Measurements from ENCODE around the gene TMEM200B.

Gene TMEM200B

DNA sequence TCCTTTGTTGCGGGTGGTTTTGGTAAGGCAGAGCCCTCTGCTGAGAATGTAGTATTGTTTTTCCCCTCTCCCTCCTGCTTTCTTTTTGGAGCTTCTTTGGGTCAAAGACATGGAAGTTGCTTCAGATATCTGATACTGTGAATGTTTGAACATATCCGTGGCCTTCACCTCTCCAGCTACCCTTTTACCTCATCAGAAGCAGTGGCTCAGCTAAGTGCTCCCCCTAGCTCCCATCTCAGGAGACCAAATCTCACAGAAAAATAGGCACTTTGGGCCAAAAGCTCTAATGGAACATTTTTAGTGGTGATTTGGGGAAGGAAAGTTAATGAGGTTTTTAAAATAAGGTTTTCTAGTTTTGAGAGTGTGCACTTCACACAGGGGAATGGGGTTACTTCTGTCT, 6.3 kb downstream of the TMEM200B start:
- ChIA-PET CTCF (interaction anchor here (0.6 to 2.0 kb wide), 6 partner anchors 10 to 85 kb away, joined by 3 to 7 read pairs (median 6); no protein-coding TSS in a partner anchor), POLR2A (no interaction called here)
- H3K27ac ChIP-seq (ENCODE audit: extremely low read depth, low read depth, low read length): no peak overlapping the region
- TF ChIP-seq, protein P1, sequence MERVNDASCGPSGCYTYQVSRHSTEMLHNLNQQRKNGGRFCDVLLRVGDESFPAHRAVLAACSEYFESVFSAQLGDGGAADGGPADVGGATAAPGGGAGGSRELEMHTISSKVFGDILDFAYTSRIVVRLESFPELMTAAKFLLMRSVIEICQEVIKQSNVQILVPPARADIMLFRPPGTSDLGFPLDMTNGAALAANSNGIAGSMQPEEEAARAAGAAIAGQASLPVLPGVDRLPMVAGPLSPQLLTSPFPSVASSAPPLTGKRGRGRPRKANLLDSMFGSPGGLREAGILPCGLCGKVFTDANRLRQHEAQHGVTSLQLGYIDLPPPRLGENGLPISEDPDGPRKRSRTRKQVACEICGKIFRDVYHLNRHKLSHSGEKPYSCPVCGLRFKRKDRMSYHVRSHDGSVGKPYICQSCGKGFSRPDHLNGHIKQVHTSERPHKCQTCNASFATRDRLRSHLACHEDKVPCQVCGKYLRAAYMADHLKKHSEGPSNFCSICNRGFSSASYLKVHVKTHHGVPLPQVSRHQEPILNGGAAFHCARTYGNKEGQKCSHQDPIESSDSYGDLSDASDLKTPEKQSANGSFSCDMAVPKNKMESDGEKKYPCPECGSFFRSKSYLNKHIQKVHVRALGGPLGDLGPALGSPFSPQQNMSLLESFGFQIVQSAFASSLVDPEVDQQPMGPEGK (tag by site-specific recombination; IDR thresholded peaks at IDR 0.05): no peak
- TF ChIP-seq, protein P2, sequence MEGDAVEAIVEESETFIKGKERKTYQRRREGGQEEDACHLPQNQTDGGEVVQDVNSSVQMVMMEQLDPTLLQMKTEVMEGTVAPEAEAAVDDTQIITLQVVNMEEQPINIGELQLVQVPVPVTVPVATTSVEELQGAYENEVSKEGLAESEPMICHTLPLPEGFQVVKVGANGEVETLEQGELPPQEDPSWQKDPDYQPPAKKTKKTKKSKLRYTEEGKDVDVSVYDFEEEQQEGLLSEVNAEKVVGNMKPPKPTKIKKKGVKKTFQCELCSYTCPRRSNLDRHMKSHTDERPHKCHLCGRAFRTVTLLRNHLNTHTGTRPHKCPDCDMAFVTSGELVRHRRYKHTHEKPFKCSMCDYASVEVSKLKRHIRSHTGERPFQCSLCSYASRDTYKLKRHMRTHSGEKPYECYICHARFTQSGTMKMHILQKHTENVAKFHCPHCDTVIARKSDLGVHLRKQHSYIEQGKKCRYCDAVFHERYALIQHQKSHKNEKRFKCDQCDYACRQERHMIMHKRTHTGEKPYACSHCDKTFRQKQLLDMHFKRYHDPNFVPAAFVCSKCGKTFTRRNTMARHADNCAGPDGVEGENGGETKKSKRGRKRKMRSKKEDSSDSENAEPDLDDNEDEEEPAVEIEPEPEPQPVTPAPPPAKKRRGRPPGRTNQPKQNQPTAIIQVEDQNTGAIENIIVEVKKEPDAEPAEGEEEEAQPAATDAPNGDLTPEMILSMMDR (tag by site-specific recombination; IDR thresholded peaks at IDR 0.05): 0 out of 2 replicates have a peak, but pooled peaks have one; percentile 23
- H3K9me3 ChIP-seq (ENCODE audit: control insufficient read depth, insufficient read depth, low read depth, low read length): no peaks in the 10 kb centered on the region
- H3K4me1 ChIP-seq (ENCODE audit: control insufficient read depth, insufficient read depth, low read length): no peaks in the 10 kb centered on the region
- no peak overlapping the region for H3K4me3 ChIP-seq (ENCODE audit: low read depth, low read length)
- H3K36me3 ChIP-seq (ENCODE audit: control insufficient read depth in 2 of 2, insufficient read depth in 1 of 2, low read length in 2 of 2): peaks cover 6 to 48% of the 10 kb centered on the region in 2 experiments; a peak in 2 of 3 replicates

DNA sequence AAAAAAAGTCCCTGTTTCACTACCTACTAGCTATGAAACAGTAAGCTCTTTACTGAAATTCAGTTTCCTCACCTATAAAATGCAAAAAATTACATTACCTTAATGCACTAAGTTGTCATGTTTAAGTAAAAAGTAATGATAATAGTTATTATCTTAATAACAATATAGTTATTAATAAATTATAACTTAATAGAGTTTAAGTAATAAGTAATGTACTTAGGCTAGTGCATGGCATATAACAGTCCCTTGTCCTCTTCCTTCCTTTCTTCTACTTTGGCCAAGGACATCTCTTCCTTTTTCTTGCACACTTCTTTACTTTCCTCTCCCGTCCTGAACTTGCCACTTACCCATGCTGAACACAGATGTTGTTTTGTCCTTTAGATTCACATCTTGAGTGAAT, 9.0 kb downstream of the TMEM200B start:
- Histone ChIP-seq H3K9me3 (ENCODE audit: control insufficient read depth, insufficient read depth, low read depth, low read length) (no peaks in the 10 kb centered on the region), H3K27ac (ENCODE audit: extremely low read depth, low read depth, low read length) (no peak overlapping the region), H3K4me1 (ENCODE audit: control insufficient read depth, insufficient read depth, low read length) (no peaks in the 10 kb centered on the region), H3K36me3 (ENCODE audit: control insufficient read depth in 2 of 2, insufficient read depth in 1 of 2, low read length in 2 of 2) (peaks cover 7 to 64% of the 10 kb centered on the region in 2 experiments; a peak in 2 of 3 replicates), H3K4me3 (ENCODE audit: low read depth, low read length) (no peak overlapping the region)
- POLR2A ChIA-PET: no interaction called here
- TF ChIP-seq ZFP41 (tag by site-specific recombination; IDR thresholded peaks at IDR 0.05; ENCODE audit: borderline replicate concordance) (no peak), ZNF48 (tag by site-specific recombination; IDR thresholded peaks at IDR 0.05) (no peak)
- TF ChIP-seq, protein P3, sequence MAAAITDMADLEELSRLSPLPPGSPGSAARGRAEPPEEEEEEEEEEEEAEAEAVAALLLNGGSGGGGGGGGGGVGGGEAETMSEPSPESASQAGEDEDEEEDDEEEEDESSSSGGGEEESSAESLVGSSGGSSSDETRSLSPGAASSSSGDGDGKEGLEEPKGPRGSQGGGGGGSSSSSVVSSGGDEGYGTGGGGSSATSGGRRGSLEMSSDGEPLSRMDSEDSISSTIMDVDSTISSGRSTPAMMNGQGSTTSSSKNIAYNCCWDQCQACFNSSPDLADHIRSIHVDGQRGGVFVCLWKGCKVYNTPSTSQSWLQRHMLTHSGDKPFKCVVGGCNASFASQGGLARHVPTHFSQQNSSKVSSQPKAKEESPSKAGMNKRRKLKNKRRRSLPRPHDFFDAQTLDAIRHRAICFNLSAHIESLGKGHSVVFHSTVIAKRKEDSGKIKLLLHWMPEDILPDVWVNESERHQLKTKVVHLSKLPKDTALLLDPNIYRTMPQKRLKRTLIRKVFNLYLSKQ (tag by site-specific recombination; IDR thresholded peaks at IDR 0.05; ENCODE audit: borderline replicate concordance): no peak
- CTCF ChIA-PET: interaction anchor here (0.7 to 0.9 kb wide), 2 partner anchors 88 to 129 kb away, joined by 3 read pairs; no protein-coding TSS in a partner anchor

DNA sequence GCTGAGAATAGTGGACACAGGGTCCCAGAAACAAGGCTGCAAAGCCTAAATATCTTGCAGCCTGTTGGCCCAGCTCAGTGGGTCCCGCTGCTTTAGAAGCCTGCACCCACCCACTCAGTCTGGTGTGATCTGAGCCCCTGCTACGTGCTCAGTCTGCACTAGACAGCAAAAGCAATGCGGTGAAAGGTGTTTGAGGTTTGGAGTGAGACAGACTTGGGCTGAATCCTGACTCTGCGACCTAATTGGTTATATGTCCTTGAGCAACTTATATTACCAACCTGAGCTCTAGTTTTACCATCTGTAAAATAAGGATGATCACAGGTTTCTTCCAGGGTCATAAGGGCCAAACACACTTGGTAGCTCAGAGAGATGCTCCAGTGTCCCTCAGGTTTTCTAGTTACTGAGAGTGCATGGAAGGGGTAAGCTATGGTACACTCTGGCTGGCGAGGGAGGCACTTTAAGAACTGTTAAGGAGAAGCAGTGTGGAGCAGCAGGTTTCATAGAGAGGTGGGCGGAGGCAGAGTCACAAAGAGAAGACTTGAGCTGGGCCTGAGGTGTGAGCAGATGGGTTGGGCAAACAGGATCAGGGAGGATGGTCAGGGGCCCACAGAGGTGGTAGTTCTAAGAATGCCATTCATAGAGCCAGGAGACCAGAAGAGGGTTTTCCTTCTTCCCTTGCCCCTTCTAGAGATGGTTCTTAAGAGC, 10.1 kb downstream of the TMEM200B start:
- CTCF ChIA-PET: interaction anchor here (0.7 to 1.1 kb wide), 3 partner anchors 24 to 223 kb away, joined by 3 read pairs; no protein-coding TSS in a partner anchor
- TF ChIP-seq ZNF423 (tag by site-specific recombination; IDR thresholded peaks at IDR 0.05) (no peak), ZNF133 (tag by site-specific recombination; IDR thresholded peaks at IDR 0.05) (no peak), GLI4 (tag by site-specific recombination; IDR thresholded peaks at IDR 0.05) (no peak), ZNF501 (tag by site-specific recombination; IDR thresholded peaks at IDR 0.05) (no peak), ZNF311 (tag by site-specific recombination; IDR thresholded peaks at IDR 0.05; ENCODE audit: borderline replicate concordance) (no peak), ZNF24 (tag by site-specific recombination; IDR thresholded peaks at IDR 0.05) (no peak), ZNF664 (tag by site-specific recombination; IDR thresholded peaks at IDR 0.05) (no peak)
- TF ChIP-seq, protein P4, sequence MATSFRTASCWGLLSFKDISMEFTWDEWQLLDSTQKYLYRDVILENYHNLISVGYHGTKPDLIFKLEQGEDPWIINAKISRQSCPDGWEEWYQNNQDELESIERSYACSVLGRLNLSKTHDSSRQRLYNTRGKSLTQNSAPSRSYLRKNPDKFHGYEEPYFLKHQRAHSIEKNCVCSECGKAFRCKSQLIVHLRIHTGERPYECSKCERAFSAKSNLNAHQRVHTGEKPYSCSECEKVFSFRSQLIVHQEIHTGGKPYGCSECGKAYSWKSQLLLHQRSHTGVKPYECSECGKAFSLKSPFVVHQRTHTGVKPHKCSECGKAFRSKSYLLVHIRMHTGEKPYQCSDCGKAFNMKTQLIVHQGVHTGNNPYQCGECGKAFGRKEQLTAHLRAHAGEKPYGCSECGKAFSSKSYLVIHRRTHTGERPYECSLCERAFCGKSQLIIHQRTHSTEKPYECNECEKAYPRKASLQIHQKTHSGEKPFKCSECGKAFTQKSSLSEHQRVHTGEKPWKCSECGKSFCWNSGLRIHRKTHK (tag by site-specific recombination; IDR thresholded peaks at IDR 0.05): no peak
- TF ChIP-seq, protein P2 (tag by site-specific recombination; IDR thresholded peaks at IDR 0.05): no peak
- TF ChIP-seq, protein P5, sequence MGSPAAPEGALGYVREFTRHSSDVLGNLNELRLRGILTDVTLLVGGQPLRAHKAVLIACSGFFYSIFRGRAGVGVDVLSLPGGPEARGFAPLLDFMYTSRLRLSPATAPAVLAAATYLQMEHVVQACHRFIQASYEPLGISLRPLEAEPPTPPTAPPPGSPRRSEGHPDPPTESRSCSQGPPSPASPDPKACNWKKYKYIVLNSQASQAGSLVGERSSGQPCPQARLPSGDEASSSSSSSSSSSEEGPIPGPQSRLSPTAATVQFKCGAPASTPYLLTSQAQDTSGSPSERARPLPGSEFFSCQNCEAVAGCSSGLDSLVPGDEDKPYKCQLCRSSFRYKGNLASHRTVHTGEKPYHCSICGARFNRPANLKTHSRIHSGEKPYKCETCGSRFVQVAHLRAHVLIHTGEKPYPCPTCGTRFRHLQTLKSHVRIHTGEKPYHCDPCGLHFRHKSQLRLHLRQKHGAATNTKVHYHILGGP (tag by site-specific recombination; IDR thresholded peaks at IDR 0.05): no peak
- TF ChIP-seq, protein P6, sequence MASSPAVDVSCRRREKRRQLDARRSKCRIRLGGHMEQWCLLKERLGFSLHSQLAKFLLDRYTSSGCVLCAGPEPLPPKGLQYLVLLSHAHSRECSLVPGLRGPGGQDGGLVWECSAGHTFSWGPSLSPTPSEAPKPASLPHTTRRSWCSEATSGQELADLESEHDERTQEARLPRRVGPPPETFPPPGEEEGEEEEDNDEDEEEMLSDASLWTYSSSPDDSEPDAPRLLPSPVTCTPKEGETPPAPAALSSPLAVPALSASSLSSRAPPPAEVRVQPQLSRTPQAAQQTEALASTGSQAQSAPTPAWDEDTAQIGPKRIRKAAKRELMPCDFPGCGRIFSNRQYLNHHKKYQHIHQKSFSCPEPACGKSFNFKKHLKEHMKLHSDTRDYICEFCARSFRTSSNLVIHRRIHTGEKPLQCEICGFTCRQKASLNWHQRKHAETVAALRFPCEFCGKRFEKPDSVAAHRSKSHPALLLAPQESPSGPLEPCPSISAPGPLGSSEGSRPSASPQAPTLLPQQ (tag by site-specific recombination; IDR thresholded peaks at IDR 0.05): no peak

More for the DNA sequence above, 10.1 kb downstream of the TMEM200B start:
- Histone ChIP-seq H3K27ac (ENCODE audit: extremely low read depth, low read depth, low read length) (no peak overlapping the region), H3K9me3 (ENCODE audit: control insufficient read depth, insufficient read depth, low read depth, low read length) (no peaks in the 10 kb centered on the region), H3K4me3 (ENCODE audit: low read depth, low read length) (no peak overlapping the region), H3K36me3 (ENCODE audit: control insufficient read depth in 2 of 2, insufficient read depth in 1 of 2, low read length in 2 of 2) (peaks cover 9 to 67% of the 10 kb centered on the region in 2 experiments; a peak in 2 of 3 replicates), H3K4me1 (ENCODE audit: control insufficient read depth, insufficient read depth, low read length) (no peaks in the 10 kb centered on the region)
- POLR2A ChIA-PET: interaction anchor here (1.4 kb wide), 1 partner anchor 8 kb away, joined by 4 read pairs; no protein-coding TSS in a partner anchor

All from HEK293 (cell line).